Measurements from ENCODE around the gene TEX9. TPM values are rescaled to one million over a fixed set of nuclear protein-coding genes. Genes with fewer than 3 reads are reported as not detected.

TEX9 gene
- total RNA-seq, 1 experiment from 2014 or later, result 6.3 TPM

- Mint-ChIP-seq H3K27me3 (ENCODE audit: insufficient read depth, unreplicated experiment) (no peaks in the 10 kb centered on the region), H3K36me3 (ENCODE audit: insufficient read depth, unreplicated experiment) (peaks cover 7% of the 10 kb centered on the region), H3K27ac (ENCODE audit: low read depth, unreplicated experiment) (no peak overlapping the region), H3K4me1 (ENCODE audit: insufficient read depth, unreplicated experiment) (no peaks in the 10 kb centered on the region), H3K4me3 (ENCODE audit: unreplicated experiment) (no peak overlapping the region), H3K9me3 (ENCODE audit: unreplicated experiment) (peaks cover 15% of the 10 kb centered on the region)
- intact Hi-C loops (cut with micrococcal nuclease), result no loop called here
- CTCF ChIA-PET, result no interaction called here
- TF ChIP-seq CTCF (IDR thresholded peaks at IDR 0.05; ENCODE audit: unreplicated experiment), result no peak
- BruUV-seq (replicated peaks), result no TSS peak
- no peak for DNase-seq (ENCODE audit: unreplicated experiment)
- POLR2A ChIA-PET, result no interaction called here
Observed at GRCh38 chr15:56383010-56383409, 17.8 kb downstream of the TEX9 start.

- ChIA-PET POLR2A (no interaction called here), CTCF (no interaction called here)
- H3K9me3 Mint-ChIP-seq (ENCODE audit: unreplicated experiment), result no peaks in the 10 kb centered on the region
- no peak overlapping the region for H3K27ac Mint-ChIP-seq (ENCODE audit: low read depth, unreplicated experiment)
- H3K27me3 Mint-ChIP-seq (ENCODE audit: insufficient read depth, unreplicated experiment), result no peaks in the 10 kb centered on the region
- no peak for DNase-seq (ENCODE audit: unreplicated experiment)
- H3K4me3 Mint-ChIP-seq (ENCODE audit: unreplicated experiment), result no peak overlapping the region
- H3K36me3 Mint-ChIP-seq (ENCODE audit: insufficient read depth, unreplicated experiment), result no peaks in the 10 kb centered on the region
- no peaks in the 10 kb centered on the region for H3K4me1 Mint-ChIP-seq (ENCODE audit: insufficient read depth, unreplicated experiment)
- TF ChIP-seq CTCF (IDR thresholded peaks at IDR 0.05; ENCODE audit: unreplicated experiment), result no peak
- intact Hi-C loops (cut with micrococcal nuclease), result no loop called here
- BruUV-seq (replicated peaks), result no TSS peak
Observed at GRCh38 chr15:56385908-56386307, 20.7 kb downstream of the TEX9 start.

- ChIA-PET CTCF (no interaction called here), POLR2A (interaction anchor here (0.6 to 0.7 kb wide), 2 partner anchors 34 to 138 kb away, joined by 3 to 4 read pairs; no protein-coding TSS in a partner anchor)
- intact Hi-C loops (cut with micrococcal nuclease), result no loop called here
- DNase-seq (ENCODE audit: unreplicated experiment), result no peak
- Mint-ChIP-seq H3K4me1 (ENCODE audit: insufficient read depth, unreplicated experiment) (no peaks in the 10 kb centered on the region), H3K36me3 (ENCODE audit: insufficient read depth, unreplicated experiment) (no peaks in the 10 kb centered on the region), H3K27me3 (ENCODE audit: insufficient read depth, unreplicated experiment) (no peaks in the 10 kb centered on the region), H3K9me3 (ENCODE audit: unreplicated experiment) (no peaks in the 10 kb centered on the region), H3K27ac (ENCODE audit: low read depth, unreplicated experiment) (no peak overlapping the region), H3K4me3 (ENCODE audit: unreplicated experiment) (no peak overlapping the region)
- TF ChIP-seq CTCF (IDR thresholded peaks at IDR 0.05; ENCODE audit: unreplicated experiment), result no peak
- BruUV-seq (replicated peaks), result no TSS peak
Observed at GRCh38 chr15:56390739-56391267, 25.6 kb downstream of the TEX9 start.

- no peak for DNase-seq (ENCODE audit: unreplicated experiment)
- H3K4me3 Mint-ChIP-seq (ENCODE audit: unreplicated experiment), result no peak overlapping the region
- no peak for TF ChIP-seq CTCF (IDR thresholded peaks at IDR 0.05; ENCODE audit: unreplicated experiment)
- ChIA-PET CTCF (interaction anchor here (0.7 kb wide), 1 partner anchor 745 kb away, joined by 3 read pairs; no protein-coding TSS in a partner anchor), POLR2A (interaction anchor here (0.7 to 1.2 kb wide), 2 partner anchors 21 to 250 kb away, joined by 3 to 5 read pairs; no protein-coding TSS in a partner anchor)
- no peaks in the 10 kb centered on the region for H3K4me1 Mint-ChIP-seq (ENCODE audit: insufficient read depth, unreplicated experiment)
- no peak overlapping the region for H3K27ac Mint-ChIP-seq (ENCODE audit: low read depth, unreplicated experiment)
- no peaks in the 10 kb centered on the region for H3K9me3 Mint-ChIP-seq (ENCODE audit: unreplicated experiment)
- intact Hi-C loops (cut with micrococcal nuclease), result no loop called here
- H3K36me3 Mint-ChIP-seq (ENCODE audit: insufficient read depth, unreplicated experiment), result no peaks in the 10 kb centered on the region
- H3K27me3 Mint-ChIP-seq (ENCODE audit: insufficient read depth, unreplicated experiment), result no peaks in the 10 kb centered on the region
- no TSS peak for BruUV-seq (replicated peaks)
Observed at GRCh38 chr15:56393277-56393676, 28.1 kb downstream of the TEX9 start.
